HG03378 (cell line): Measurements from ENCODE around the gene BRF1.
"Not testable (repeated sequence)": the region's sequence is repeated elsewhere in the genome, so short reads cannot be mapped to it uniquely, and the experiment has no call there.

ENCODE experiments used
- ATAC-seq: cut with Tn5 transposase; IDR thresholded peaks from one replicate; pipeline ENCODE4 v1.9.1; 2021; ENCODE audit warnings: mild to moderate bottlenecking, moderate library complexity; ENCODE audit not compliant: unreplicated experiment

Gene BRF1

GRCh38 chr14:105317546-105317945 is 16.7 kb upstream of the BRF1 start:
- no peak for ATAC-seq

DNA sequence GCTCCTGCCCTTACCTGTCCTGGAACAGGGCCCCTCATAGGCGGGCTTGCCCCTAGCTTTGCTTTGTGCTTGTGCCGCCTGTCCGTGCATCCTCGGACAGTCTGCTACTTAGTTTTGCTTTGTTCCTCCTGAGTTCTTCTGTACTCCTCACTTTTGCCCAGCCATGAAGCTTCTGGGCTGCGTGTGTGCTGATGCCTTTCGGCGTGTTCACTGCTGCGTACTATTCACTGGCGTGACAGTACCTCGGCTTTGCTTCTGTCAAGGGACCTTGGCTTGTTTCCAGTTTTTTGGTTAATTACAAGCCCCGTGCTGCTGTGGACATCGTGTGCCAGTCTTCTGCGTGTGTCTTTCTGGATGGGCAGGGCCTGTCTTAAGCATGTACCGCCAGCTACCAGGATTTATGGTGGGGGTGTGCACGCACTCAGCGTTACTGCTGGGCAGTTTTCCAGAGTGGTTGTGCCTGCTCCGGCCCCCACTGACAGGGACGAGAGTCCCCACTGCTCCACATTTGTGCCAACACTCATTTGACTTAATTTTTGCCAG is 16.2 kb upstream of the BRF1 start:
- no peak for ATAC-seq

GRCh38 chr14:105316577-105316941 is 15.8 kb upstream of the BRF1 start:
- no peak for ATAC-seq

- ATAC-seq = no peak
These were observed 15.3 kb upstream of the BRF1 start for GRCh38 chr14:105315941-105316576.

DNA sequence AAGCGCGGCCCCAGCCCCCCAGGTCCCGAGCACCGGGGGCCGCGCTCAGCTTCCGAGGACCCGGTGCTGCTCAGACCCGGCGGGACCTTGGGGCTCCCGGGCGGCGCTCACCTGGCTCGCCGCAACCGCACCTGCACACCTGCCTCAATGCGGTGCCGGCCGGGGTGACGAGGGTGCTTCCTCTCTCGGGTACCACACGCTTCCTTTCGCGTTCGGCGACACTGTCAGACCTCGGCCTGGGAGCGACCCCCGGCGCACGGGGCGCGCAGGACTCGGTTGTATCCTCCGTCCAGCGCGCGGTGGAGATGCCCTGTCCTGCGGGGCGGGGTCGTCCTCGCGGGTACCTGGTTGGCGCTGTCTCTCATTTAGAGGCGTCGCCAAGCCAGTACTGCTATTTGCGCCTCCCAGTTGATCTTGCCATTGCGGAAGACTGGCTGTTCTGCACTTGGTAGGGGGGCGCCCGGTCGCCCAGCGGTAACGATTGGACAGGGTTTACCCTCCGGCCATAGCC is 14.5 kb upstream of the BRF1 start:
- ATAC-seq = no peak

- no peak for ATAC-seq
These were observed 13.7 kb upstream of the BRF1 start, which contains the start of gene PACS2 for GRCh38 chr14:105314287-105315200. Gene PACS2, plus strand, starts transcription at chr14:105314748. Its CDS starts 171 bp downstream, at chr14:105314919.

DNA sequence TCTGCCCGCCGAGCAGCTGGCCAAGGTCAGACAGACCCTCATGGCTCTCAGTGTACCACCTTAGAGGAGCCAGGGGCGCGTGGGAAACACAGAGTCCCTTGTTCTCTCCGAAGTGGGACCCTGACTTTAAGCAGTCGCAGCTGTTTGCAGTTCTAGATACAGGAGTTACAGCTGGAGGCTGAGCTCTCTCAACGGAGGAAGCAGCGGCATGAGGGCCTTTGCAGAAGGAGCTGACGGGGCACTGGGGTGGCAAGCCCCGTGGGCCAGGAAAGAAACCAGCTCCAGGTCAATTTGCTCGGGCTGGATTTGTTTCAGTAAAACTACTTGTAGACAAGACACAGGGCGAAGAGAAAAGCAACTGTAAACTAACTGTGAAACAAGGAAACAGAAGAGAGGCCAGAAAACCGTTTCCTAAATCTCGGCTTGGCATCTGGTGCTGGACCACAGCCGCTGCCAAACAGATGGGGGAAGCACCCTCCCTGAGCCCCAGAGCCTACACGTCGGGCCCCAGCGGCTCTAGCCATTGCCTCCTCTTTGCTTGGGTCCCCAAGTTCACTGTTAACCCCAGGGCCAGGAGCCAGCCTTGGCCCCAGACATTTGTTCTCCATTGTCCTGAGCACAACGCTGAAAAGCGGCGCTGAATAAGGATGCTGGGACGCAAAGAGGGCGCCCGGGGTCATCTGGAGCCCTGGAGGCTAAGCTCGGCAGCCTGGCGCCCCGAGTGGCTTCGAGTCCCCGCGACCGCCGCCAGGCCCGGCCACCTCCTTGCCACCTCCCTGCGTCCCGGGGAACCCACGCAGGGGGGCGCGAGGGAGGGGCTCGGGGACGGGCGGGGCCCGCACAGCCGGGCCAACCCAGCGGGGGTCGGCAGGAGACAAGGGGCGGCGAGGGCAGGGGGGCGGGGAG is 12.8 kb upstream of the BRF1 start:
- no peak for ATAC-seq

- ATAC-seq = no peak
These were observed 12.2 kb upstream of the BRF1 start for GRCh38 chr14:105312973-105313372.

DNA sequence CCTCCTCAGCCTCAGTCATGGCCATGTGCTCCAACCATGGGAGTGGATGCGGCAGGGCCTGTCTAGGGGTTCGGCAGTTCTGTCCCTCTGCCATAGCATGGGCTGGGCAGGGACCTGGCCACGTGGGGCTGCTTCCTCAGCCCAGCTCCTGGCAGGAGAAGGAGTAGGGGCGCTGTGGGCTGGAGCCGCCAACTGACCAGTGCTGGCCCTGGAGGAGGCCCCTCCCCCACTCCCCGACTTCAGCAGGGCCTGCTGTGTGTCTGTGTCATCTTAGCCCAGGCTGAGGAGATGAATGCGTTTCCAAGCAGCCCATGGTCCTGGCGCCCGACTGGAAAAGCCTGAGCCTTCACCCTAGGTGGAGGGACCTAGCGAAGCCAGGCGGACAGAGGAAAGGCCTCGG is 11.0 kb upstream of the BRF1 start:
- ATAC-seq = no peak

DNA sequence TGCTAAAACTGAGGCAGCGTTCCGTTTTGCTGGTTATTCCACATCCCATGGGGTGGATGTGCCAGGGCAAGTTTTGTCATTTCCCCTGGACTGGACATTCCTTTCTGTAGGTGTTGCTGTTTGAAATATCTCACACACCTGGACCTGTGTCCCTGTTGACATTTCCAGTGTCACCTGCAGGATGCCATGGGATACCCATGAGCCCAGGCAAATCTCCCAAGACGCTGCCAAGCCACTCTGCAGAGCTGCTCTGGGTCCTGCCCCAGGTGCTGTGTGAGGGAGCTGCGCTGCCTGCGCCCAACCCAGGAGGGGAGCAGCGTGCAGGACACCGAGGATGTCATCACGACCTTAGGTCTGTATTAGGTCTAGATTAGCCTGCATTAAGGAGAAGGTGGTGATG is 8.6 kb upstream of the BRF1 start:
- no peak for ATAC-seq

DNA sequence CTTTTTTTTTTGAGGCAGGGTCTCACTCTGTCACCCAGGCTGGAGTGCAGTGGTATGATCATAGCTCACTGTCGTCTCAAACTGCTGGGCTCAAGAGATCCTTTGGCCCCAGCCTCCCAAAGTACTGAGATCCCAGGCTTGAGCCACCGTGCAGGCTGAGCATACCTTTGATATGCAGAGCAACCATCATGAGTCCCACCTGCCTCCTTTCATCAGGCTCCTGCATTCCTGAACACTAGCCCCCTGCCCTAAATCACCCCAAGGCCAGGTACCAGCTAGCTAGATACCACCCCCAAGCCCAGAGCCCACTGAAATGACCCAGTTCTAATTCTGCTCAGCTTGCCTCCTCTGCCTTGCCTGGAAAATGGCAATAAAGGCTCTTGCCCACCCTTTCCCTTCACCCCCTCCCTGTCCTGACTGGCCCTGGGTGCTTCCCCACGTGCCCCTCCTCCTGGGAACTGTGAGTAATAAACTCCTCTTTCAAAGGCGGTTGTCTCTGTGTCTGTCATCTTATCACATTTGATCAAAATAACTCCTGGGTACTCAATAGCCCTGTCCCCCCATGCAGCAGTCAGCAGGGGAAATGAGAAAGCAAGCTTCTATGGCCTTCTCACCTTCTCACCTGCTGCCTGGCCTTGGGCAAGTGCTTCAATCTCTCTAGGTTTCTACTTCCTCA is 6.4 kb upstream of the BRF1 start:
- no peak for ATAC-seq

GRCh38 chr14:105305791-105306190 is 5.0 kb upstream of the BRF1 start:
- no peak for ATAC-seq

DNA sequence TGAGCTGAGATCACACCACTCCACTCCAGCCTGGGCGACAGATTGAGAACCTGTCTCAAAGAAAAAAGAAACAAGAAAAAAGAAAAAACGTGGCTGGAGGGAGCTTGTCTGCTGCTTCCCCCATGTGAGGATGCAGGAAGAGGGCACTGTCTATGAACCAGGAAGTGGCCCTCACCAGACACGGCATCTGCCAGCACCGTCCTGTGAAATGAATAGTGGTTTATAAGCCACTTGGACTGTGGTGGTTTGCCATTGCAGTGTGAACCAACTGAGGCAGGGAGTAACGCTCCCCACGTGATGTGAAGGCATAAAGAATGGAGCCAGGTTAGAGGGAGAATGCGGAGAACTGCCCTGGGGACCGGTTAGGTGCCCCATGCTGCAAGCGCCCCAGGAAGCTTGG is 4.5 kb upstream of the BRF1 start:
- ATAC-seq = no peak

- ATAC-seq = no peak
These were observed 3.8 kb upstream of the BRF1 start for GRCh38 chr14:105304565-105304964.

DNA sequence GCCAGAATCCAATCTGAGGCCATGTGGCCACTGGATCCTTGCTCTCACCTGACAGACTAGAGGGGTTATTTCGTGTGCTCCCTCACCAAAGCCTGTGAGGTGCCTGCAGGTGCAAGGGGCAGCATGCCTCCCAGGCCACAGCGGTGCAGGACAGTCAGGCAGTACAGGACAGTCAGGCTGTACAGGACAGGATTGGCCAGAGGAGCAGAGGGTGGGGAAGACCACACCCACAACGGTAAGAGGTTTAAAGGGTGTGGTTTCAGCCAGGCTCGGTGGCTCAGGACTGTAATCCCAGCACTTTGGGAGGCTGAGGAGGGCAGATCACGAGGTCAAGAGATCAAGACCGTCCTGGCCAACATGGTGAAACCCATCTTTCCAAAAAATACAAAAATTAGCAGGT is 3.1 kb upstream of the BRF1 start:
- no peak for ATAC-seq

DNA sequence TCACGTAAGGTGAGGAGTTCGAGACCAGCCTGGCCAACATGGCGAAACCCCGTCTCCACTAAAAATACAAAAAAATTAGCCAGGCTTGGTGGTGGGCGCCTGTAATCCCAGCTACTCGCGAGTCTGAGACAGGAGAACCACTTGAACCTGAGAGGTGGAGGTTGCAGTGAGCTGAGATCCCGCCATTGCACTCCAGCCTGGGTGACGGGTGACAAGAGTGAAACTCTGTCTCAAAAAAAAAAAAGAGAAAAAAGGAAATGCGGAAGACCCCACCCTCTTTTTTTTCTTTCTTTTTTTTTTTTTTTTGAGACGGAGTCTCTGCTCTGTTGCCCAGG is 1.1 kb upstream of the BRF1 start:
- not testable (repeated sequence) for ATAC-seq

GRCh38 chr14:105301103-105301914 is 508 bp upstream of the BRF1 start:
- peak; percentile 38 for ATAC-seq

GRCh38 chr14:105299654-105300541 is 903 bp downstream of the BRF1 start:
- ATAC-seq = peak; percentile 12
